Stomach smooth muscle (tissue), 2 donors: ENCODE measurements around the gene ASPRV1.
"Not testable (repeated sequence)": the region's sequence is repeated elsewhere in the genome, so short reads cannot be mapped to it uniquely, and the experiment has no call there.

Source experiments
- H3K27ac ChIP-seq: one replicate; pipeline ENCODE4 v1.7.0; 2013; ENCODE audit warnings: mild to moderate bottlenecking, low read length, inconsistent platforms
- H3K27me3 ChIP-seq, 2 donors: one replicate each; pipeline ENCODE4 v1.7.0; 2013; ENCODE audit warnings: low read length in 2 of 2; ENCODE audit not compliant: insufficient read depth in 2 of 2, control insufficient read depth in 1 of 2
- H3K36me3 ChIP-seq, 2 donors: one replicate each; pipeline ENCODE4 v1.7.0; 2013; ENCODE audit warnings: low read length in 2 of 2; ENCODE audit not compliant: control insufficient read depth in 2 of 2, insufficient read depth in 2 of 2
- H3K4me1 ChIP-seq: one replicate; pipeline ENCODE4 v1.7.0; 2013; ENCODE audit warnings: low read length; ENCODE audit not compliant: control insufficient read depth, insufficient read depth
- H3K4me3 ChIP-seq, 2 donors: one replicate each; pipeline ENCODE4 v1.7.0; 2013; ENCODE audit warnings: low read length in 2 of 2
- H3K9ac ChIP-seq, 2 donors: one replicate each; pipeline ENCODE4 v1.7.0; 2013; ENCODE audit warnings: low read length in 2 of 2, mild to moderate bottlenecking in 1 of 2
- H3K9me3 ChIP-seq, 2 donors: one replicate each; pipeline ENCODE4 v1.7.0; 2013; ENCODE audit warnings: low read length in 2 of 2; ENCODE audit not compliant: control insufficient read depth in 2 of 2
- donor health status: healthy.
- donor health status: Pancreatic carcinoma.

The ASPRV1 gene

GRCh38 chr2:70000529-70000928, 39.1 kb upstream of the ASPRV1 start:
- not testable (repeated sequence) for H3K4me3 ChIP-seq, H3K27me3 ChIP-seq, H3K9ac ChIP-seq, H3K36me3 ChIP-seq, H3K9me3 ChIP-seq, H3K27ac ChIP-seq, H3K4me1 ChIP-seq

- H3K4me3 ChIP-seq, result no peak overlapping the region
- H3K27me3 ChIP-seq, result no peaks in the 10 kb centered on the region
- H3K9me3 ChIP-seq, result no peaks in the 10 kb centered on the region
- H3K9ac ChIP-seq, result no peak overlapping the region
- no peaks in the 10 kb centered on the region for H3K4me1 ChIP-seq
- H3K27ac ChIP-seq, result no peak overlapping the region
- H3K36me3 ChIP-seq, result peaks cover 9 to 10% of the 10 kb centered on the region in 2 donors
Measured at GRCh38 chr2:69998761-69999160, 37.3 kb upstream of the ASPRV1 start.

- H3K4me3 ChIP-seq, result no peak overlapping the region
- no peaks in the 10 kb centered on the region for H3K9me3 ChIP-seq
Measured at GRCh38 chr2:69997015-69997830, 35.8 kb upstream of the ASPRV1 start.

GRCh38 chr2:69995511-69995910, 34.1 kb upstream of the ASPRV1 start:
- H3K9ac ChIP-seq, result no peak overlapping the region
- no peaks in the 10 kb centered on the region for H3K9me3 ChIP-seq
- no peaks in the 10 kb centered on the region for H3K4me1 ChIP-seq
- H3K4me3 ChIP-seq, result no peak overlapping the region
- no peak overlapping the region for H3K27ac ChIP-seq
- peaks cover 10 to 11% of the 10 kb centered on the region in 2 donors for H3K36me3 ChIP-seq
- H3K27me3 ChIP-seq, result no peaks in the 10 kb centered on the region

More at GRCh38 chr2:69997015-69997830, 35.8 kb upstream of the ASPRV1 start:
- Histone ChIP-seq H3K4me1 (no peaks in the 10 kb centered on the region), H3K36me3 (peaks cover 10 to 11% of the 10 kb centered on the region in 2 donors), H3K27me3 (no peaks in the 10 kb centered on the region), H3K9ac (no peak overlapping the region), H3K27ac (no peak overlapping the region)

- Histone ChIP-seq H3K27ac (no peak overlapping the region), H3K27me3 (no peaks in the 10 kb centered on the region), H3K9me3 (no peaks in the 10 kb centered on the region), H3K9ac (no peak overlapping the region), H3K4me1 (no peaks in the 10 kb centered on the region), H3K36me3 (peaks cover 10 to 11% of the 10 kb centered on the region in 2 donors), H3K4me3 (no peak overlapping the region)
Measured at GRCh38 chr2:69994166-69994565, 32.7 kb upstream of the ASPRV1 start.

- Histone ChIP-seq H3K36me3 (peaks cover 10 to 11% of the 10 kb centered on the region in 2 donors), H3K4me3 (no peak overlapping the region), H3K27me3 (no peaks in the 10 kb centered on the region), H3K27ac (no peak overlapping the region), H3K9ac (no peak overlapping the region), H3K4me1 (no peaks in the 10 kb centered on the region), H3K9me3 (no peaks in the 10 kb centered on the region)
Measured at GRCh38 chr2:69993708-69994107, 32.3 kb upstream of the ASPRV1 start.

- Histone ChIP-seq H3K36me3 (peaks cover 10 to 11% of the 10 kb centered on the region in 2 donors), H3K9me3 (no peaks in the 10 kb centered on the region), H3K4me1 (no peaks in the 10 kb centered on the region), H3K9ac (no peak overlapping the region), H3K27ac (no peak overlapping the region), H3K4me3 (no peak overlapping the region), H3K27me3 (no peaks in the 10 kb centered on the region)
Measured at GRCh38 chr2:69993048-69993565, 31.7 kb upstream of the ASPRV1 start.

- Histone ChIP-seq H3K9me3 (no peaks in the 10 kb centered on the region), H3K36me3 (peaks cover 10 to 11% of the 10 kb centered on the region in 2 donors), H3K9ac (no peak overlapping the region)
Measured at GRCh38 chr2:69992310-69993047, 31.0 kb upstream of the ASPRV1 start.

GRCh38 chr2:69989441-69990105, 28.1 kb upstream of the ASPRV1 start:
- Histone ChIP-seq H3K9ac (no peak overlapping the region), H3K27ac (no peak overlapping the region)

More at GRCh38 chr2:69992310-69993047, 31.0 kb upstream of the ASPRV1 start:
- Histone ChIP-seq H3K4me3 (no peak overlapping the region), H3K27ac (no peak overlapping the region), H3K27me3 (no peaks in the 10 kb centered on the region), H3K4me1 (no peaks in the 10 kb centered on the region)

GRCh38 chr2:69989009-69989408, 27.6 kb upstream of the ASPRV1 start:
- Histone ChIP-seq H3K9ac (no peak overlapping the region), H3K36me3 (peaks cover 4% of the 10 kb centered on the region in 2 donors), H3K4me1 (no peaks in the 10 kb centered on the region), H3K27ac (no peak overlapping the region), H3K4me3 (no peak overlapping the region), H3K9me3 (no peaks in the 10 kb centered on the region), H3K27me3 (no peaks in the 10 kb centered on the region)

More at GRCh38 chr2:69989441-69990105, 28.1 kb upstream of the ASPRV1 start:
- no peaks in the 10 kb centered on the region for H3K4me1 ChIP-seq
- H3K36me3 ChIP-seq, result peaks cover 8 to 9% of the 10 kb centered on the region in 2 donors
- H3K4me3 ChIP-seq, result no peak overlapping the region
- H3K9me3 ChIP-seq, result no peaks in the 10 kb centered on the region
- H3K27me3 ChIP-seq, result no peaks in the 10 kb centered on the region
